ENCODE measurements around the gene PTPRK. TPM values are rescaled to one million over a fixed set of nuclear protein-coding genes. Genes with fewer than 3 reads are reported as not detected.
A peak's percentile ranks its signal among the peaks of the same experiment; 100 is the strongest.

Gene PTPRK
- total and polyA plus RNA-seq, 2 experiments from 2014 or later: 26.9 to 56.4 TPM

DNA sequence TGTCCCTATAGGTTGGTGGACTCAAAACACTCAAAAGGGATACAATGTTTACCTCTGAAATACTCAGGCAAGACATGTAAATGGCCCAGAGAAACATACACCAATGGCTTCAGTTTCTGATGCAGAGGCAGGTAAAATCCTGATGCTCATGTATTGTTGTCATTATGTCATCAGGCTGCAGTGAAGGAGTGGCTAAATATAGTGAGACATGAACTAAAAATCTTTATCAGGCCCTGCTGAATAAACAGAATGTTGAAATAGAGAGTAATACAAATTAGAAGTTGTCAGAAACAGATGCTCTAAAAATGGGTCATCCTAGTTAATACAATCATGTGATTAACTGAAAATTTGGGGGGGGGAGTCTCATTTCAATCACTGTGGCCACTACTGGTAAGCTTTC lies 20.4 kb downstream of the PTPRK start:
- Mint-ChIP-seq H3K27me3 (ENCODE audit: insufficient read depth, low read depth, poor library complexity) (no peaks in the 10 kb centered on the region), H3K27ac (peak overlapping the region; percentile 7; the same call in 1 of the 2 replicates), H3K4me1 (peaks cover 40% of the 10 kb centered on the region), H3K36me3 (ENCODE audit: low read depth) (no peaks in the 10 kb centered on the region), H3K4me3 (no peak overlapping the region), H3K9me3 (no peaks in the 10 kb centered on the region)
- Histone ChIP-seq H3K79me2 (replicated peaks; ENCODE audit: insufficient read depth) (peaks cover 83% of the 10 kb centered on the region), H3K4me1 (ENCODE audit: insufficient read depth) (peaks cover 44% of the 10 kb centered on the region), H3K4me3 (no peak overlapping the region), H3K36me3 (ENCODE audit: insufficient read depth) (no peaks in the 10 kb centered on the region), H3K27me3 (ENCODE audit: insufficient read depth) (no peaks in the 10 kb centered on the region), H3F3A (replicated peaks; ENCODE audit: low read depth) (no peaks in the 10 kb centered on the region), H4K20me1 (replicated peaks; ENCODE audit: insufficient read depth) (no peaks in the 10 kb centered on the region), H3K27ac (ENCODE audit: low read depth) (no peak overlapping the region), H3K4me2 (peak overlapping the region; percentile 61; the same call in 1 of the 2 replicates), H2AFZ (no peak overlapping the region), H3K9me2 (ENCODE audit: insufficient read depth) (no peaks in the 10 kb centered on the region)
- DNase-seq (ENCODE audit: low spot score): no peak
- TF ChIP-seq CREB1 (CRISPR knock-in tag; IDR thresholded peaks at IDR 0.05; ENCODE audit: low read depth) (no peak), ZNF114 (CRISPR knock-in tag; IDR thresholded peaks at IDR 0.05) (no peak), EZH2 (IDR thresholded peaks at IDR 0.05; ENCODE audit: low read depth, unreplicated experiment) (no peak), STAT1 (IDR thresholded peaks at IDR 0.05; ENCODE audit: unreplicated experiment) (no peak)
- no peak for ATAC-seq

DNA sequence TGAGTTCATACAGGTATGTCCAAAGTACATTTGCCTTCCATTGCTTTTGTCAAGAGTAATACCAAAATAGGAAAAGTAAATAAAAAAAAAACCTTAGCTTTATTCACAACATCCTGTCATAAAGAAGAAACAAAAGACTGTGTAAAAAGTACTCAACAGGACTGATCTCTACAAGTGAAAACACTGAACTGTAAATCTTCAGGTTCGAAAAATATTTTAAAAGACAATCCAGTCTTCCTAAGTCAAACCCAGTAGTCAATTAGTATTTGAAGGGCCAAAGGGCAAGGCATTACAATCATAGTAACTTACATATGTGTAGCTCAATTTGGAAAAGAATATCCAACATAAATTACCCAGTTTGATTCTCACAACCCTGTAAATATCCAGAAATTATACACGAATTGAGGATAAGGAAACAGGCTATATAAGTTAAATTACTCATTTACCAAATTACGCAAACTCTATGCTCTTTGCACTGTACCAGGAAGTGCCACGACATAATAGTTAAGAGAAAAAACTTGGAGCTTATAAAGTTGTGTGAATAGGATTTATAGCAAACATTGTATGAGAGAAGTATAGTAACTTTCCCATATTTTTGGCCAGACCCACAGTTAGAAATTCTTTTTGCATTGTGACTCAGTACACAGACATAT lies 21.2 kb downstream of the PTPRK start:
- Histone ChIP-seq H3K4me3 (peak overlapping the region; percentile 32; the same call in 1 of the 2 replicates), H3K79me2 (replicated peaks; ENCODE audit: insufficient read depth) (peaks cover 83% of the 10 kb centered on the region), H3K27ac (ENCODE audit: low read depth) (peak overlapping the region; percentile 53; the same call in 1 of the 2 replicates), H3K36me3 (ENCODE audit: insufficient read depth) (no peaks in the 10 kb centered on the region), H3F3A (replicated peaks; ENCODE audit: low read depth) (no peaks in the 10 kb centered on the region), H2AFZ (no peak overlapping the region), H3K4me1 (ENCODE audit: insufficient read depth) (peaks cover 52% of the 10 kb centered on the region), H4K20me1 (replicated peaks; ENCODE audit: insufficient read depth) (no peaks in the 10 kb centered on the region; the same call in 1 of the 2 replicates), H3K27me3 (ENCODE audit: insufficient read depth) (no peaks in the 10 kb centered on the region), H3K9me2 (ENCODE audit: insufficient read depth) (no peaks in the 10 kb centered on the region), H3K4me2 (peak overlapping the region; percentile 61)
- peak overlapping the region; percentile 87 for H3K27ac Mint-ChIP-seq
- no peaks in the 10 kb centered on the region for H3K27me3 Mint-ChIP-seq (ENCODE audit: insufficient read depth, low read depth, poor library complexity)
- H3K36me3 Mint-ChIP-seq (ENCODE audit: low read depth): no peaks in the 10 kb centered on the region
- peaks cover 47% of the 10 kb centered on the region for H3K4me1 Mint-ChIP-seq
- ATAC-seq: no peak
- TF ChIP-seq NANOG (IDR thresholded peaks at IDR 0.05; ENCODE audit: borderline replicate concordance) (peak; percentile 34; the same call in 1 of the 2 replicates), CREB1 (CRISPR knock-in tag; IDR thresholded peaks at IDR 0.05; ENCODE audit: low read depth) (no peak)
- H3K4me3 Mint-ChIP-seq: peak overlapping the region; percentile 38; the same call in 1 of the 3 replicates
- no peaks in the 10 kb centered on the region for H3K9me3 Mint-ChIP-seq
- no peak for DNase-seq (ENCODE audit: low spot score)

DNA sequence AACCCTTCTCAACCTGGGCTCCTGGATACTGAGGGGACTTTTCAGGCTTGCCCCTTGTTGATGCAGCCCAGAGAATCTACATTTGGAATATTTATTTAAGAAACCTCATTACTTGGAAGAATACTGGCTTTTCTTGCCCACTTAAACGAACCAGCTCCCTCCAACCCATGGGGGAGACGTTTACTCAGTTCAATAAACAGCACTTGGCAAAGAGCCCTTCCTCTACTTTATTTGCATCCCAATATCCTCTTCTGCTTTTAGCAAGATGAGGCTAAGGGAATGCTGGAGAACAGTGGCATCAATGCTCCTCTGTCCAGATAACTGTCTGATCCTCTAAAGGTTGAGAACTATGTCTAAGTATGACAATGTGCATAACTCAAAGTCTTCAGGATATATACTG lies 22.2 kb downstream of the PTPRK start:
- peaks cover 82% of the 10 kb centered on the region for H3K79me2 ChIP-seq (replicated peaks; ENCODE audit: insufficient read depth)
- H3K9me2 ChIP-seq (ENCODE audit: insufficient read depth): no peaks in the 10 kb centered on the region
- H3F3A ChIP-seq (replicated peaks; ENCODE audit: low read depth): no peaks in the 10 kb centered on the region
- H4K20me1 ChIP-seq (replicated peaks; ENCODE audit: insufficient read depth): no peaks in the 10 kb centered on the region; the same call in 1 of the 2 replicates
- Mint-ChIP-seq H3K9me3 (no peaks in the 10 kb centered on the region), H3K36me3 (ENCODE audit: low read depth) (peaks cover 3% of the 10 kb centered on the region; the same call in 1 of the 3 replicates), H3K4me1 (peaks cover 52% of the 10 kb centered on the region), H3K27ac (peak overlapping the region; percentile 60; the same call in 1 of the 2 replicates), H3K4me3 (peak overlapping the region; percentile 17; the same call in 1 of the 3 replicates), H3K27me3 (ENCODE audit: insufficient read depth, low read depth, poor library complexity) (no peaks in the 10 kb centered on the region)
- H2AFZ ChIP-seq: no peak overlapping the region
- H3K27ac ChIP-seq (ENCODE audit: low read depth): peak overlapping the region; percentile 56; the same call in 1 of the 2 replicates
- TF ChIP-seq EZH2phosphoT487 (IDR thresholded peaks at IDR 0.05; ENCODE audit: unreplicated experiment) (no peak), POLR2AphosphoS5 (IDR thresholded peaks at IDR 0.05; ENCODE audit: low read depth) (no peak), EZH2 (IDR thresholded peaks at IDR 0.05; ENCODE audit: low read depth, unreplicated experiment) (no peak)
- DNase-seq (ENCODE audit: low spot score): no peak
- H3K4me2 ChIP-seq: peak overlapping the region; percentile 61
- peak; percentile 20; the same call in 2 of the 3 replicates for ATAC-seq
- peaks cover 58% of the 10 kb centered on the region for H3K4me1 ChIP-seq (ENCODE audit: insufficient read depth)
- H3K36me3 ChIP-seq (ENCODE audit: insufficient read depth): no peaks in the 10 kb centered on the region
- peak overlapping the region; percentile 32 for H3K4me3 ChIP-seq
- H3K27me3 ChIP-seq (ENCODE audit: insufficient read depth): no peaks in the 10 kb centered on the region
